ENCODE data around the gene NSMCE1.

DNA sequence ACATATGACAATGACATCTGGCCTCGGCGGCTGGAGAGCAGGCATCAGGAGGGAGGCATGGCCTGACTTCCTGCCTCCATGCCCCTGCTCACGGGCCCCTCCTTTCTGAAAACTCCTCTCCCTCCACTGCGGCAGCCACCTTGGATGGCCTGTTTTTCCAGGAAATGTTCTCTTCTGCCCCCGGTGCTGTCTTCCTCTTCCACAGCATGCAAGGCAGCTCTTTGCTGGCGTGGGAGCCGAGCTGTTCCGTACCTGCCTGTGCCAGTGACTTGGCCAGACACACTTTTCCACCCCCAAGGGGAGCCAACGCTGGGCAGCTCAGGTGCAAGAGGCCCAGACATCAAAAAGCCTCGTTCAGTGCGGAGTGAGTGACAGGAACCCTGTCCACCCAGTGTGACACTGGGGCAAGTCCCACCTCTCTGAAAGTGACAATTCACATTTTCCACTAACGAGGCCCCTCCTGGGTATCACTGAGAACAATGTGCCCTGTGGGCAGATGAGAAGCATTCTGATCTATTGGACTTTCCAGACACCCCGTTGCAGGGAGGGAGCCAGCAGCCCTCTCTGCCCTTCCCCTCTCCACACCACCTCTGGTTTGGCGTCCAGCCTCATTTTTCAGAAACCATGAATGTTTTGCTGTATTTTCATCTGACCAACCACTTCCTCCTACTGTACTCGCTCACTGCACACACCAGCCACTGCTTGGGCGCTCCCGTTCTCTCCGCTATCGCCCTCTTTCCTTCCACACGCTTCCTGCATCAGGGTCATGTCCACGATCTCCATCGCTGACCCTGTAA lies 31.2 kb downstream of the NSMCE1 start:
- TF ChIP-seq, protein P1, sequence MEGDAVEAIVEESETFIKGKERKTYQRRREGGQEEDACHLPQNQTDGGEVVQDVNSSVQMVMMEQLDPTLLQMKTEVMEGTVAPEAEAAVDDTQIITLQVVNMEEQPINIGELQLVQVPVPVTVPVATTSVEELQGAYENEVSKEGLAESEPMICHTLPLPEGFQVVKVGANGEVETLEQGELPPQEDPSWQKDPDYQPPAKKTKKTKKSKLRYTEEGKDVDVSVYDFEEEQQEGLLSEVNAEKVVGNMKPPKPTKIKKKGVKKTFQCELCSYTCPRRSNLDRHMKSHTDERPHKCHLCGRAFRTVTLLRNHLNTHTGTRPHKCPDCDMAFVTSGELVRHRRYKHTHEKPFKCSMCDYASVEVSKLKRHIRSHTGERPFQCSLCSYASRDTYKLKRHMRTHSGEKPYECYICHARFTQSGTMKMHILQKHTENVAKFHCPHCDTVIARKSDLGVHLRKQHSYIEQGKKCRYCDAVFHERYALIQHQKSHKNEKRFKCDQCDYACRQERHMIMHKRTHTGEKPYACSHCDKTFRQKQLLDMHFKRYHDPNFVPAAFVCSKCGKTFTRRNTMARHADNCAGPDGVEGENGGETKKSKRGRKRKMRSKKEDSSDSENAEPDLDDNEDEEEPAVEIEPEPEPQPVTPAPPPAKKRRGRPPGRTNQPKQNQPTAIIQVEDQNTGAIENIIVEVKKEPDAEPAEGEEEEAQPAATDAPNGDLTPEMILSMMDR (IDR thresholded peaks at IDR 0.05) = no peak
- no peak for TF ChIP-seq POLR2A (IDR thresholded peaks at IDR 0.05)
